GM12873 (cell line): ENCODE measurements around the gene PTGES.

Source experiments
- TF ChIP-seq, protein P1 (sequence below): IDR thresholded peaks from 2 replicates; pipeline ENCODE4 v1.5.1; 2012; ENCODE audit warnings: low read depth, mild to moderate bottlenecking, moderate library complexity, low read length, control low read depth; ENCODE audit not compliant: insufficient read depth; ENCODE audit errors: missing control alignments

PTGES gene

DNA sequence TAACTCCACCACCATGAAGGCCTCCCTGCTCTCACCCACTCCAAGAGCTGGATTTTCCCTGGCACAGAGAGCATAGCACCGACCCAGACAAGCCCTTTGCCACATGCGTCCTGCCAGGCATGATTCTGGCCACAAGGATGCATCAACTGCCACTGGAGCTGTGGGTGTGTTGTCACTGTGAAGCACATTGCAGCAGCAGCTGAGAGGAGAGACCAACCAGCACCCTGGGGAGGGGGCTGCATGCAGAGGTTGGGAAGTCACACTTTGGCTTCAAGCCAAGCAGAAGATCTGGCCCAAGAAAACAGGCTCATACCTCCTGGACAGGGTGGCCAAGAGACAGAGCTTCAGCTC is 22.6 kb upstream of the PTGES start:
- TF ChIP-seq, protein P1, sequence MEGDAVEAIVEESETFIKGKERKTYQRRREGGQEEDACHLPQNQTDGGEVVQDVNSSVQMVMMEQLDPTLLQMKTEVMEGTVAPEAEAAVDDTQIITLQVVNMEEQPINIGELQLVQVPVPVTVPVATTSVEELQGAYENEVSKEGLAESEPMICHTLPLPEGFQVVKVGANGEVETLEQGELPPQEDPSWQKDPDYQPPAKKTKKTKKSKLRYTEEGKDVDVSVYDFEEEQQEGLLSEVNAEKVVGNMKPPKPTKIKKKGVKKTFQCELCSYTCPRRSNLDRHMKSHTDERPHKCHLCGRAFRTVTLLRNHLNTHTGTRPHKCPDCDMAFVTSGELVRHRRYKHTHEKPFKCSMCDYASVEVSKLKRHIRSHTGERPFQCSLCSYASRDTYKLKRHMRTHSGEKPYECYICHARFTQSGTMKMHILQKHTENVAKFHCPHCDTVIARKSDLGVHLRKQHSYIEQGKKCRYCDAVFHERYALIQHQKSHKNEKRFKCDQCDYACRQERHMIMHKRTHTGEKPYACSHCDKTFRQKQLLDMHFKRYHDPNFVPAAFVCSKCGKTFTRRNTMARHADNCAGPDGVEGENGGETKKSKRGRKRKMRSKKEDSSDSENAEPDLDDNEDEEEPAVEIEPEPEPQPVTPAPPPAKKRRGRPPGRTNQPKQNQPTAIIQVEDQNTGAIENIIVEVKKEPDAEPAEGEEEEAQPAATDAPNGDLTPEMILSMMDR, result no peak

DNA sequence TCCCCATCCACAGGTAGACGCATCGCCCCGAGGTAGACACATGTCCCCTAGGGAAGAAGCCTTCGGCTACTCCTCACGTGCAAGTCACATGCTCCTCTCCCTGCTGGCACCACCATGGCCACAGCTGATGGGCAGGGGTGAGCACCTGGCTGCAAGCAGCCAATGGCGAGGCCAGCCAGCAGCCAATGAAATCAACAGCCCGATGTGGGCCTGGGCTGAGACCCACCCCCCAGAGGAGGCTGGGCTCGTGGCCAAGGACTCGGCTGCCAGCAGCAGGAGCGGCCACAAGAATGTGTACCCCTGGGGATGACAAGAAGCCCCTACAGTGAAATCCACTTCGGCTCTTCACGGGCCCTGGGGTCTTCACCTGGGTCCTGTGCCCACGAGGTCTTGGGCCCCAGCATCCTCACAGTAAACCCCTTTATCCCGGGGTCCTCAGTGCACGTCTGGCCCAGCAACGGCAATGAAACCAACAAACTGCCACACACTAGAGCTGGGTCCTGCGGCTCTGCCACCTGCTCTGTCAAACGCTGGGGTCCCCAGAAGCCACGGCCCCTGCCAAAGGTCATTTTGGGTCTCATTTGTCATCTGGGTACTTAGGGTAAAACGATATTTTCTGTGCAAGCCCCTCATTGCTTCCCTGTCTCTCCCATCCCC is 22.1 kb upstream of the PTGES start:
- TF ChIP-seq, protein P1, result no peak

DNA sequence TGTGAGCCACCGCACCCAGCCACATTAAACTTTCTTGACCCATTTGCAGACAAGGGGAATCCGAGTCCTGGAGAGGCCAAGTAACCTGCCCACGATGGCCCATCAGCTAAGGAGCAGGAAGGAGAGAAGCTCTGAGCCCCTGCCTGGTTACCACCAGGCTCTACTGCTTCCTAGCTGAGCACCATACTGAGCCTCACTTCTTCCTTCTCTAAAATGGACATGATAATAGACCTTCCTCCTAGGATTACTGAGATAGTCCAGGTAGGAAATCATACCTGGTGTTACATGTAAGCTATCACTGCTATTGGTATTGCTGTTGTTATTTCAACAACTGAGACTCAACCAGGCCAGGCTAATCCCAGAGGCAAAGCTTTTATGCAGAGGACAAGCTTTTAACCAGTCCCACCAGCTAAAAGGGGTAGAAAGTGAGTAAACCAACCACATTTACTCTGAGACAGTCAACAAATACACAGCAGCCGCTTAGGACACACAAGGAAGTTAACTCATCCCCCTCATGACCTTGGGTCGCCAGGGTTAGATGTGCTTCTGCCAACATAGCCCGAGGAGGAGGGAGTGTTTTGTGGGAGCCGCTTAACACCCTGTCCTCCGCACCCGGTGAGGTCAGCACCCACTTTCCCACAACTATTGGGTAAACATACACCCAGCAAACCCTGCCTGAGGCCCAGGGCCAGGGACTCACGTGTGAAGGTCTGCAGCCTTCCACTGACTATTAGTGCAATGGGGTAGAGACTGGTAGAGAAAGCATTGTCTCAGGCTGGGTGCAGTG is 20.6 kb upstream of the PTGES start:
- TF ChIP-seq, protein P1, result no peak

DNA sequence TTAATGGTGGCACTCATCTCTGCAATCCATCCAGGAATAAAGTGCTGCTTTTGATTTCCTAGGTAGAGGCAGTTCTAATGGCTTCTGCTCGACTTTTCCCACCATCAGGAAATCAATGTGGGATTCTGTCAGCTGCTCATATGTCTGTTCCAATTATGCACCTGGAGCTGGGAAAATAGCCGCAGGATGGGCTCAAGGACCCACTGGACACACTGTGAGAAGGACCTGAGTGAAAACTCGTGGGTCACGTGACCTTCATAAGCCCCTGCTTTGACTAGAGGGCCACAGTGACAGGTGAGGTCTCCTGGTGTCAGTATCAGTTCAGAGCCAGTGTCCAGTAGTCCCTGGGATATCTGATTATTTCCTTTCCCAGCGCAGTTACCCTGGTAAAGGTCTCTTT is 17.9 kb upstream of the PTGES start:
- TF ChIP-seq, protein P1, result no peak

DNA sequence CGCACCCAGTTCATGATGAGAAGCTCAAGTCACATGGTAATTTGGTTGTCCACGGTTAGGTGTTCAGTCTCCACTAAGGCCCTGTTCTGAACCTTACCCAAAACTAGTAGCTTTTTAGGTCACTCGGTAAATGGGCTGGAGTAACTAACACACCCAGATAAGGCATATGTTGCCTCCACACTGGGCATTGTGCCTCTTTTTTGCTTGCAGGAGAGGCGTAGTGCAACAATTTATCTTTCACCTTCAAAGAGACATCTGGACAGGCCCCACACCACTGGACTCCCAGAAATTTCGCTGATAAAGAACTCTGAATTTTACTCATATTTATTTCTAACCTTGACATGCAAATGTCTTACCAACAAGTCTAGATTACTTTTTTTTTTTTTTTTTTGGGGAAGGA is 16.8 kb upstream of the PTGES start:
- TF ChIP-seq, protein P1, result no peak

DNA sequence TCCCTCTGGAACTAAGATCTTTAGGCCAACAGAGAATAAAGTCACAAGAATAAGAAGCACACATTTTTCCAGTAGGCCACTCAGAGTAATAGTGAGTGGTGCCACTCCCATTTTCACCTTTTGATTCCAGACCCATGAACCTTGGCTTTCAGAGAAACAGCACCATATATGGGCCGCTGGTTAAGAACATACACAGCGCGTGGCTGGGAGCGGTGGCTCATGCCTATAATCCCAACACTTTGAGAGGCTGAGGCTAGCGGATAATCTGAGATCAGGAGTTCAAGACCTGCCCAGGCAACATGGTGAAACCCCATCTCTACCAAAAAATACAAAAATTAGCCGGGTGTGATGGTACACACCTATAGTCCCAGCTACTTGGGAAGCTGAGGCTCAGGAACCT is 15.6 kb upstream of the PTGES start:
- TF ChIP-seq, protein P1, result no peak

DNA sequence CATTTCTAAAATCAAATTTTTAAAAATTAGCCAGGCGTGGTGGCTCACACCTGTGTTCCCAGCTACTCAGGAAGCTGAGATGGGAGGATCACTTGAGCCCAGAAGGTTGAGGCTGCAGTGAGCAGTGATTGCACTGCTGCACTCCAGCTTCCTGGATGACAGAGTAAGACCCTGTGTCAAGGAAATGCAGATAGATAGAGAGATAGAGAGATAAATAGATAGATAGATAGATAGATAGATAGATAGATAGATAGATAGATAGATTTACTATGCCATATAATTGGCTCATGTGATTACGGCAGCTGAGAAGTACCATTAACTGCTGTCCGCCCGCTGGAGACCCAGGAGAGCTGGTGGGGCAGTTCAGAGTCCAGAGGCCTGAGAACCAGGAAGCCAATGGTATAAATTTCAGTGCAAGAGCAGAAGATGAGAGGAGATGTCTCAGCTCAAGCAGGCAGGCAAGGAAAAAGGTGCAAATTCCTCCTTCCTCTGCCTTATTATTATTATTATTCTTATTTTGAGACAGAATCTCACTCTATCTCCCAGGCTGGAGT is 13.0 kb upstream of the PTGES start:
- TF ChIP-seq, protein P1, result no peak
